PC-3 (cell line): ENCODE data around the gene SKOR2. TPM values are rescaled to one million over a fixed set of nuclear protein-coding genes. Genes with fewer than 3 reads are reported as not detected.

ENCODE experiments used
- ATAC-seq: fragments of 200-7000 bp; cut with Tn5 transposase; 2 replicates; pipeline ENCODE4 v1.9.1; 2020; ENCODE audit warnings: mild to moderate bottlenecking, moderate library complexity
- BruUV-seq: library from RNA; stranded (reverse); fragments of 400-500 nt; replicated peaks from 2 replicates; lab custom pipeline; 2021; lab: Mats Ljungman, UMichigan
- CTCF ChIA-PET: fragments of 300-600 bp; sonication (Branson Sonifier 250); formaldehyde crosslinking; loops from one replicate; lab custom pipeline; 2022; ENCODE audit warnings: antibody characterized with exemption; lab: Charles Lee
- POLR2A ChIA-PET: fragments of 300-600 bp; sonication (Branson Sonifier 250); formaldehyde crosslinking; loops from one replicate; lab custom pipeline; 2022; ENCODE audit warnings: antibody characterized with exemption; ENCODE audit not compliant: unreplicated experiment; lab: Charles Lee
- DNase-seq: peaks from one replicate; pipeline ENCODE4 v3.0.0-alpha.2; 2015
- H2AFZ ChIP-seq: fragments of 300-600 bp; sonication (generic); 2 replicates; pipeline ENCODE4 v1.6.0; 2016; ENCODE audit warnings: antibody characterized with exemption, low read length
- H3F3A ChIP-seq: fragments of 300-600 bp; sonication (generic); one replicate; pipeline ENCODE4 v1.6.0; 2017; ENCODE audit warnings: antibody characterized with exemption, low read length, control low read depth, mild to moderate bottlenecking; ENCODE audit not compliant: unreplicated experiment
- H3K27ac ChIP-seq: fragments of 300-600 bp; sonication (generic); 2 replicates; pipeline ENCODE4 v1.5.1; 2016; ENCODE audit warnings: mild to moderate bottlenecking, low read length
- H3K27me3 ChIP-seq: fragments of 300-600 bp; sonication (generic); 2 replicates; pipeline ENCODE4 v1.6.1; 2016; ENCODE audit warnings: low read length, mixed read lengths
- H3K36me3 ChIP-seq: fragments of 300-600 bp; sonication (generic); 2 replicates; pipeline ENCODE4 v1.6.1; 2016; ENCODE audit warnings: low read depth, mixed run types, low read length, mixed read lengths
- H3K4me1 ChIP-seq: fragments of 300-600 bp; sonication (generic); 2 replicates; pipeline ENCODE4 v1.5.1; 2016; ENCODE audit warnings: low read length; ENCODE audit not compliant: insufficient read depth
- H3K4me2 ChIP-seq: fragments of 300-600 bp; sonication (generic); 2 replicates; pipeline ENCODE4 v1.6.0; 2016; ENCODE audit warnings: low read length
- H3K4me3 ChIP-seq: fragments of 300-600 bp; sonication (generic); 2 replicates; pipeline ENCODE4 v1.5.1; 2016; ENCODE audit warnings: mild to moderate bottlenecking, low read length, mixed read lengths
- H3K79me2 ChIP-seq: fragments of 300-600 bp; sonication (generic); 2 replicates; pipeline ENCODE4 v1.6.1; 2017; ENCODE audit warnings: low read length, mixed read lengths
- H3K9ac ChIP-seq: fragments of 300-600 bp; sonication (generic); 2 replicates; pipeline ENCODE4 v1.6.0; 2016; ENCODE audit warnings: mild to moderate bottlenecking, low read length
- H3K9me2 ChIP-seq: fragments of 300-600 bp; sonication (generic); replicated peaks from 2 replicates; pipeline ENCODE4 v1.6.1; 2016; ENCODE audit warnings: mixed run types, low read length, mixed read lengths
- H3K9me3 ChIP-seq: fragments of 300-600 bp; sonication (generic); 2 replicates; pipeline ENCODE4 v1.6.1; 2016; ENCODE audit warnings: low read length, mixed read lengths
- H4K20me1 ChIP-seq: fragments of 300-600 bp; sonication (generic); 2 replicates; pipeline ENCODE4 v1.6.1; 2016; ENCODE audit warnings: low read length, mixed read lengths
- EZH2 ChIP-seq: fragments of 300-600 bp; sonication (generic); IDR thresholded peaks from one replicate; pipeline ENCODE4 v1.6.1; 2017; ENCODE audit warnings: antibody characterized with exemption, mild to moderate bottlenecking, low read length; ENCODE audit not compliant: unreplicated experiment
- EZH2phosphoT487 ChIP-seq: fragments of 300-600 bp; sonication (generic); IDR thresholded peaks from 2 replicates; pipeline ENCODE4 v1.6.1; 2018; ENCODE audit warnings: mild to moderate bottlenecking, antibody characterized with exemption, low read length, borderline replicate concordance
- intact Hi-C: fragments of 100-400 bp; cut with micrococcal nuclease; formaldehyde crosslinking; loops from 2 replicates; pipeline ENCODE4 v1.9.0; 2023
- total RNA-seq: library from RNA; depleted of rRNA; stranded (reverse); fragments of >200 nt; gene quantifications from 2 replicates; pipeline ENCODE4 v1.2.3, GENCODE V29; 2014
- TF ChIP-seq, protein P1 (sequence below): fragments of 300-600 bp; sonication (generic); conservative IDR thresholded peaks from 2 replicates; pipeline ENCODE4 v1.5.1; 2017; ENCODE audit warnings: antibody characterized with exemption, low read depth, mild to moderate bottlenecking, low read length

SKOR2 gene
- total RNA-seq, 1 experiment from 2014 or later, result not detected

DNA sequence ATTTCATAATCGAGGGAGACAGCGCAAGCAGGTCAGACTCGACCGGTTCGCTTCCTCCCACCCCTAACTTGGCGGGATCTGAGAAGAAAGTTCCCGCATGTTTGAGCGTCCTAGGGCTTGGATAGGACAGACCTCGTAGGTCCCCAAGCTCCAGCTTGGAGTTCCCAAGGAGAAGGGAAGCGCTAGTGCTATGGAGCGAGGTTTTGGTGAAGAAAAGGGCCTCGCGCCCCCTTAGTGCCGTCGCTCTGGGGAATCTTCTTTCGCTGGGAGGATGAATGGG is 11.6 kb upstream of the SKOR2 start:
- Histone ChIP-seq H3K27ac (no peak overlapping the region), H3K4me1 (no peaks in the 10 kb centered on the region), H3K9me3 (no peaks in the 10 kb centered on the region), H3K4me2 (no peak overlapping the region), H3K4me3 (no peak overlapping the region), H3K9me2 (no peaks in the 10 kb centered on the region), H4K20me1 (no peaks in the 10 kb centered on the region), H3K79me2 (no peaks in the 10 kb centered on the region), H2AFZ (no peak overlapping the region), H3K9ac (no peak overlapping the region), H3K27me3 (no peaks in the 10 kb centered on the region), H3F3A (no peaks in the 10 kb centered on the region), H3K36me3 (no peaks in the 10 kb centered on the region)
- ATAC-seq (no peak), DNase-seq (no peak)
- intact Hi-C loops, result no loop called here
- no peak for TF ChIP-seq EZH2
- TF ChIP-seq, protein P1, sequence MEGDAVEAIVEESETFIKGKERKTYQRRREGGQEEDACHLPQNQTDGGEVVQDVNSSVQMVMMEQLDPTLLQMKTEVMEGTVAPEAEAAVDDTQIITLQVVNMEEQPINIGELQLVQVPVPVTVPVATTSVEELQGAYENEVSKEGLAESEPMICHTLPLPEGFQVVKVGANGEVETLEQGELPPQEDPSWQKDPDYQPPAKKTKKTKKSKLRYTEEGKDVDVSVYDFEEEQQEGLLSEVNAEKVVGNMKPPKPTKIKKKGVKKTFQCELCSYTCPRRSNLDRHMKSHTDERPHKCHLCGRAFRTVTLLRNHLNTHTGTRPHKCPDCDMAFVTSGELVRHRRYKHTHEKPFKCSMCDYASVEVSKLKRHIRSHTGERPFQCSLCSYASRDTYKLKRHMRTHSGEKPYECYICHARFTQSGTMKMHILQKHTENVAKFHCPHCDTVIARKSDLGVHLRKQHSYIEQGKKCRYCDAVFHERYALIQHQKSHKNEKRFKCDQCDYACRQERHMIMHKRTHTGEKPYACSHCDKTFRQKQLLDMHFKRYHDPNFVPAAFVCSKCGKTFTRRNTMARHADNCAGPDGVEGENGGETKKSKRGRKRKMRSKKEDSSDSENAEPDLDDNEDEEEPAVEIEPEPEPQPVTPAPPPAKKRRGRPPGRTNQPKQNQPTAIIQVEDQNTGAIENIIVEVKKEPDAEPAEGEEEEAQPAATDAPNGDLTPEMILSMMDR, result no peak
- no peak for TF ChIP-seq EZH2phosphoT487
- no TSS peak for BruUV-seq
- POLR2A ChIA-PET, result no interaction called here
- CTCF ChIA-PET, result no interaction called here

DNA sequence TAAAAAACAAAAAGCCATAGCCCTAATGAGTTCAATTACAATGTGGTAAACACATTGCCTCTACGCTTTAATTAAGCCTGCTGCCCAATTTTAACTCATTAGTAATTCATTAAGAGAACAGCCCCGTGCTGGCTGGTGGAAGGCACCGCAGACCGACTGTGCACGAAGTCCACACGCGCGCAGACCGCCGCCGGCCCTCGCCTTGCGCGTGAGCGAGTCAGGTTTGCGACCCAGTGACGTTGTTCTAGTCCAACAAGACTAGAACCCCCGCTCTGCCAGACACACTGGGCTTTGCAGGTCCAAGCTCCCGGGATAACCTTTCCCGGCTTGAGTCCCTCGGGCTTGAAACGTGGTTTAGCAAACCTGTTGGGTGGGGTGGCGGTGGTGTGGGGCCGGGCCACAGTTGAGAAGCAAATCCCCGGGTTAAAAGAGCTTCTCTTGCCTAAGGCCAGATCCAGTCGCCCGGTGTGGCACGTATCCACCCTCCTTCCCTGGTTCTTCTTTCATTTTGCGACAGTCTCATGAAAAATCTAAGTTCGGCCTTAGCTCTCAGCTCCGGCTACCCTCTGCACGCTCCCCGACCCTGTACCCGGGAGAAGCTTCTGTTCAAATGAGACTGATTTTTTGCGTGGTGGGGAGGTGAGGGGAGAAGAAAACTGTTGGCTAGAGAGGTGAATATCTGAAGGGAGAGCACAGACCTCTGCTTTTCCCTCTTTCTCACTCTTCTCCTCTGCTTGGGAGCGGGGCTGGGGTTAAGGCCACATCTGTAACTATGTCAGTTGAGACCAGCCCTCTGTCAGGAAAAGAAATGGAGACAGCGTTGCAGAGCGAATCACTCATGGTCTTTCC is 11.1 kb upstream of the SKOR2 start:
- POLR2A ChIA-PET, result no interaction called here

DNA sequence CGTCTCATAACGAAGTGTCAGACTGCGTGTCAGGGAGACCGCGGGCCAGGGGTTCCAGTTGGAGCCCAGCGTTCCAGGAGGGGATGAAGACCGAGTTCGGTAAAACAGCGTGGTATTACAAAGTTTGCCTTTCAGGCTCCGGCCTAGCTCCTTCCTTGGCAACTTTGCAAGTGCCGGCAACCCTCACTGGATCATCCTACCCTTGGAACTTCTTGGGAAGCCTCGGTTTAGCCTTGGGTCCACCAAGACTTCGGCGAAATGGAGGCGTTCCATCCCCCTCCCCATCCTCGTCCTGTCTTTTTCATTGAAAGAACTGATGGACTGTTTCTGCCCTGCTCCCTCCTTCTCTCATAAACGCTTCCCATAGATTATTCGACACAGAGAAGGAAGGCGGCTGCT is 10.4 kb upstream of the SKOR2 start:
- TF ChIP-seq, protein P1, result no peak
- TF ChIP-seq EZH2 (no peak), EZH2phosphoT487 (no peak)
- intact Hi-C loops, result no loop called here
- no peak overlapping the region for H3K4me3 ChIP-seq
- BruUV-seq, result no TSS peak
- no peaks in the 10 kb centered on the region for H3F3A ChIP-seq
- no peaks in the 10 kb centered on the region for H3K36me3 ChIP-seq
- ATAC-seq (no peak), DNase-seq (no peak)
- H3K9ac ChIP-seq, result no peak overlapping the region
- H3K27me3 ChIP-seq, result no peaks in the 10 kb centered on the region
- no peaks in the 10 kb centered on the region for H3K4me1 ChIP-seq
- ChIA-PET POLR2A (no interaction called here), CTCF (interaction anchor here (0.6 kb wide), 1 partner anchor 1676 kb away, joined by 11 read pairs; no protein-coding TSS in a partner anchor)
- no peak overlapping the region for H2AFZ ChIP-seq
- no peaks in the 10 kb centered on the region for H3K9me3 ChIP-seq
- no peaks in the 10 kb centered on the region for H4K20me1 ChIP-seq
- no peaks in the 10 kb centered on the region for H3K9me2 ChIP-seq
- no peak overlapping the region for H3K4me2 ChIP-seq
- no peaks in the 10 kb centered on the region for H3K79me2 ChIP-seq
- H3K27ac ChIP-seq, result no peak overlapping the region

More for the DNA sequence above, 11.1 kb upstream of the SKOR2 start:
- H3F3A ChIP-seq, result no peaks in the 10 kb centered on the region
- no peak overlapping the region for H3K27ac ChIP-seq
- no peaks in the 10 kb centered on the region for H3K79me2 ChIP-seq
- no peak overlapping the region for H3K9ac ChIP-seq
- H3K4me1 ChIP-seq, result no peaks in the 10 kb centered on the region
- CTCF ChIA-PET, result no interaction called here
- no peaks in the 10 kb centered on the region for H3K27me3 ChIP-seq
- TF ChIP-seq, protein P1, result no peak
- TF ChIP-seq EZH2 (no peak), EZH2phosphoT487 (no peak)
- no peaks in the 10 kb centered on the region for H4K20me1 ChIP-seq
- no peak overlapping the region for H3K4me3 ChIP-seq
- no peak overlapping the region for H2AFZ ChIP-seq
- no peaks in the 10 kb centered on the region for H3K36me3 ChIP-seq
- H3K4me2 ChIP-seq, result no peak overlapping the region
- no peaks in the 10 kb centered on the region for H3K9me2 ChIP-seq
- DNase-seq (no peak), ATAC-seq (no peak)
- intact Hi-C loops, result no loop called here
- H3K9me3 ChIP-seq, result no peaks in the 10 kb centered on the region
- BruUV-seq, result no TSS peak
